WERI-Rb-1 (cell line): ENCODE data around the gene ARFIP1.
"Not testable (repeated sequence)": the region's sequence is repeated elsewhere in the genome, so short reads cannot be mapped to it uniquely, and the experiment has no call there.

Experiments
- DNase-seq: peaks from one replicate; pipeline ENCODE4 v3.0.0-alpha.2; 2020
- H3K27ac ChIP-seq: fragments of 250-450 bp; sonication (Bioruptor Pico); 2 replicates; pipeline ENCODE4 v1.5.1; 2020; ENCODE audit warnings: mild to moderate bottlenecking, moderate library complexity
- H3K27me3 ChIP-seq: fragments of 250-450 bp; sonication (Bioruptor Pico); 2 replicates; pipeline ENCODE4 v1.5.1; 2021; ENCODE audit warnings: mild to moderate bottlenecking, low read depth, moderate library complexity; ENCODE audit not compliant: insufficient read depth, severe bottlenecking
- H3K36me3 ChIP-seq: fragments of 250-450 bp; sonication (Bioruptor Pico); 2 replicates; pipeline ENCODE4 v1.5.1; 2020; ENCODE audit warnings: mild to moderate bottlenecking, moderate library complexity
- H3K4me3 ChIP-seq: 2 replicates; pipeline ENCODE4 v1.5.1; 2011; ENCODE audit warnings: low read depth, mild to moderate bottlenecking, control low read depth, low read length
- H3K9me3 ChIP-seq: fragments of 250-450 bp; sonication (Bioruptor Pico); 2 replicates; pipeline ENCODE4 v1.5.1; 2021; ENCODE audit warnings: mild to moderate bottlenecking, moderate library complexity; ENCODE audit not compliant: severe bottlenecking
- TF ChIP-seq, protein P1 (sequence below): IDR thresholded peaks from 2 replicates; pipeline ENCODE4 v1.5.1; 2011; ENCODE audit warnings: low read depth, mild to moderate bottlenecking, control low read depth, inconsistent platforms, low read length

The ARFIP1 gene

DNA sequence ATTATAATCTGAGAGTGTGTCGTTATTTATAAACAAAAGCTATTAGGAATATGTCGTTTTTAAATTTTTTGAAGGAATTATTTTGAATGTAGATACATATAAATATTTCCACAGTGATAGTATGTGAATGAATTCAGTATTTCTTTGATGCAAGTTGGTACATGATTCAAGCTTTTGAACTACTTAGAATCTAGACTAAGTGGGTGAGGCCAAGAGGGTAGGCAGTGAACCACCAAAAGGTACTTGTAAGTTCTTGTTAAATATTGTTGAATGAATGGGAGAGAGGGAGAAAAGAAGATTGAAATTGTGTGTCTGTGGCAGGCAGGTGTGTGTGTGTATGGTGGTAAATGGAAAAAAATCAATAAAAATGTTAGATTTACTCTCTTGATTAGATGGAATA lies 69.6 kb downstream of the ARFIP1 start:
- TF ChIP-seq, protein P1, sequence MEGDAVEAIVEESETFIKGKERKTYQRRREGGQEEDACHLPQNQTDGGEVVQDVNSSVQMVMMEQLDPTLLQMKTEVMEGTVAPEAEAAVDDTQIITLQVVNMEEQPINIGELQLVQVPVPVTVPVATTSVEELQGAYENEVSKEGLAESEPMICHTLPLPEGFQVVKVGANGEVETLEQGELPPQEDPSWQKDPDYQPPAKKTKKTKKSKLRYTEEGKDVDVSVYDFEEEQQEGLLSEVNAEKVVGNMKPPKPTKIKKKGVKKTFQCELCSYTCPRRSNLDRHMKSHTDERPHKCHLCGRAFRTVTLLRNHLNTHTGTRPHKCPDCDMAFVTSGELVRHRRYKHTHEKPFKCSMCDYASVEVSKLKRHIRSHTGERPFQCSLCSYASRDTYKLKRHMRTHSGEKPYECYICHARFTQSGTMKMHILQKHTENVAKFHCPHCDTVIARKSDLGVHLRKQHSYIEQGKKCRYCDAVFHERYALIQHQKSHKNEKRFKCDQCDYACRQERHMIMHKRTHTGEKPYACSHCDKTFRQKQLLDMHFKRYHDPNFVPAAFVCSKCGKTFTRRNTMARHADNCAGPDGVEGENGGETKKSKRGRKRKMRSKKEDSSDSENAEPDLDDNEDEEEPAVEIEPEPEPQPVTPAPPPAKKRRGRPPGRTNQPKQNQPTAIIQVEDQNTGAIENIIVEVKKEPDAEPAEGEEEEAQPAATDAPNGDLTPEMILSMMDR: no peak
- peaks cover 5% of the 10 kb centered on the region for H3K9me3 ChIP-seq
- H3K4me3 ChIP-seq: no peak overlapping the region
- H3K27ac ChIP-seq: no peak overlapping the region
- no peaks in the 10 kb centered on the region for H3K27me3 ChIP-seq
- H3K36me3 ChIP-seq: no peaks in the 10 kb centered on the region; the same call in none of the 2 replicates
- DNase-seq: no peak

DNA sequence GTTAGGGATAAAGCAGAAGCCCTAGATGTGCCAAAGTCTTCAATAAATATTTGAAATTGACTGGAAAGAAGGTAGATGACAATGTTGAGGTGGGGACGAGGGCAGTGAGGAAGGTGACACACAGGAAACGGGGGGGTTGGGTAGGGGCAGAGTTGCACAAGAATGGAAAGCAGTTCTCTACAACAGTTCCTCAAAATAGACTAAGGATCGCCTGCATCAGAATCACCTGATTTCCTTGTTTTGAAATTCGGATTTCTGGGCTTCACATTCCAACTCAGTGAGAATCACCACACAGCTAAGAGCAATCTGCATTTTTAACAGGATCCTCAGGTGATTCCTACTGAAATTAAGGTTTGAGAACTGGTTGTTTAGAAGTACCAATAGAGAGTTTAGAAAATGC lies 70.6 kb downstream of the ARFIP1 start:
- DNase-seq: no peak

DNA sequence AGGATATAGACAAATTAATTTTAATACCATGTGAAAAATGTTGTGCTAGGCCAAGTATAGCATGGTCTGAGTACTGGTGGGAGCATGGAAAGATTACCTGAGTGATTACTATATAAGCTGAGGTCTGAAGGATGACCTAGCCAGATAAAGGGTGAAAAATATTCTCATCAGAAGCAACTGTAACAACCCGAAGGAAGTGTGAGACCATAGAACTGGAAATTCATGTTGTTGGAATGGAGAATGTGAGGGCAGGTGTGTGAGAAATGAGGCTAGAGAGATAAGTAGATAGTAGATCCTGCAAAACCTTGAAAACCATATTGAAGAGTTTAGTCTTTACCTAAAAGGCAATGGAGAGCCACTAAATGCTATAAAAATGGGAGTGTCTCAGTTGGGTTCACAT lies 71.5 kb downstream of the ARFIP1 start:
- DNase-seq: no peak
- TF ChIP-seq, protein P1: no peak
- no peak overlapping the region for H3K27ac ChIP-seq

More for the DNA sequence above, 70.6 kb downstream of the ARFIP1 start:
- no peaks in the 10 kb centered on the region for H3K27me3 ChIP-seq
- H3K9me3 ChIP-seq: peaks cover 9% of the 10 kb centered on the region
- H3K27ac ChIP-seq: no peak overlapping the region
- TF ChIP-seq, protein P1: no peak
- H3K4me3 ChIP-seq: no peak overlapping the region
- H3K36me3 ChIP-seq: no peaks in the 10 kb centered on the region; the same call in none of the 2 replicates

DNA sequence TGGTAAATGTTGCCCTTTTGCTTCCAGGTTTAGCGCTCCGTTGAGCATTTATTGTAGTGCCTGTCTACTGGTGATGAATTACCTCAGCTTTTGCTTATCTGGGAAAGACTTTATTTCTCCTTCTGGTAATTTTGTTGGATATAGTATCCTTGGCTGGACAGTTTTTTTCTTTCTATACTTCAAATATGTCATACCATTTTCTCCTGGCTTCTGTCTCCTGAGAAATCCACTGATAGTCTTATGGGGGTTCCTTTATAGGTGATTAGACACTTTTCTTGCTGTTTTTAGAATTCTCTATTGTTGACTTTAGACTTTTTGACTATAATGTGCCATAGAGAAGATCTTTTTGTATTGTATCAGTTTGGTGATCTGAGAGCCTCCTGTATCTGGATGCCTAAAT lies 73.5 kb downstream of the ARFIP1 start:
- Histone ChIP-seq H3K36me3 (no peaks in the 10 kb centered on the region; the same call in none of the 2 replicates), H3K27ac (no peak overlapping the region), H3K9me3 (peaks cover 9% of the 10 kb centered on the region), H3K4me3 (no peak overlapping the region), H3K27me3 (no peaks in the 10 kb centered on the region)
- TF ChIP-seq, protein P1: no peak
- no peak for DNase-seq

More for the DNA sequence above, 71.5 kb downstream of the ARFIP1 start:
- H3K27me3 ChIP-seq: no peaks in the 10 kb centered on the region
- no peak overlapping the region for H3K4me3 ChIP-seq
- peaks cover 9% of the 10 kb centered on the region for H3K9me3 ChIP-seq
- H3K36me3 ChIP-seq: no peaks in the 10 kb centered on the region; the same call in none of the 2 replicates

DNA sequence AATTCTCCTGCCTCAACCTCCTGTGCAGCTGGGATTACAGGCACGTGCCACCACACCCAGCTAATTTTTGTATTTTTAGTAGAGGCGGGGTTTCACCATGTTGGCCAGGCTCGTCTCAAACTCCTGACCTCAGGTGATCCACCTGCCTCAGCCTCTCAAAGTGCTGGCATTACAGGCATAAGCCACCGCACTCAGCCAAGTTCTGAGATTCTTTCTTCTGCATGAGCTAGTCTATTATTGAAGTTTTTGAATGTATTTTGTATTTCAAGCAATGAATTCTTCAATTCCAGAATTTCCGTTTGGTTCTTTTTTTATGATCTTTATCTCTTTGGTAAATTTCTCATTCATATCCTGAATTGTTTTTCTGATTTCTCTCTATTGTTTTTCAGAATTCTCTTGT lies 74.3 kb downstream of the ARFIP1 start:
- not testable (repeated sequence) for H3K27me3 ChIP-seq, H3K27ac ChIP-seq, DNase-seq, H3K4me3 ChIP-seq, H3K9me3 ChIP-seq, H3K36me3 ChIP-seq

DNA sequence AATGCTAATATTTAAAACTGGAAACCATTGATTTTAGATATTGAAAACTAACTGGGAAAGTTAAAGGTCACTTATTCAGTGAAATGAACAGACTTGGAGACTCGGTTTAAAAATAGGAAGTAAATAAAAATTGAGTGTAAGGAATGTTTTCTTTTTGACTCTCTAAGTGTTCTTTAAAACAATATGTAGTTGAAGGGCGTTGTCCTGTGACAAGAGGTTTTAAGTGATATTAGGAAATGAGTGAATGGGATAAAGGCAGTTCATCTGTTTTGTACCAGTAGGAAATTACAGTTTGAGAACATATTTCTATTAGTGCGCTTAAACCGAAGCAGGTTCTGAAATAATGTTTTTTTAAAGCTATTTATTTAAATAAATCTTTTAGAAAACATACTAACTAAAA lies 77.2 kb downstream of the ARFIP1 start:
- H3K4me3 ChIP-seq: no peak overlapping the region
- TF ChIP-seq, protein P1: no peak
- no peaks in the 10 kb centered on the region for H3K27me3 ChIP-seq
- peaks cover 9% of the 10 kb centered on the region for H3K9me3 ChIP-seq
- DNase-seq: no peak
- no peaks in the 10 kb centered on the region; the same call in none of the 2 replicates for H3K36me3 ChIP-seq
- no peak overlapping the region for H3K27ac ChIP-seq
